Peyer's patch (tissue), 4 donors: Measurements from ENCODE around the gene RILPL1. TPM values are rescaled to one million over a fixed set of nuclear protein-coding genes. Genes with fewer than 3 reads are reported as not detected.
"Not testable (repeated sequence)": the region's sequence is repeated elsewhere in the genome, so short reads cannot be mapped to it uniquely, and the experiment has no call there.

Experiments
- DNase-seq, 3 donors: peaks; one replicate each; pipeline ENCODE4 v3.0.0-alpha.2; 2017 to 2019
- H3K27ac ChIP-seq, 4 donors: fragments of 200-600 bp; sonication (generic); one replicate each; pipeline ENCODE4 v1.5.1; 2016 to 2019
- H3K27me3 ChIP-seq, 2 donors: fragments of 200-600 bp; sonication (generic); one replicate each; pipeline ENCODE4 v1.5.1; 2019
- H3K36me3 ChIP-seq, 3 donors: fragments of 200-600 bp; sonication (generic); one replicate each; pipeline ENCODE4 v1.5.1; 2016 to 2019
- H3K4me1 ChIP-seq, 4 donors: fragments of 200-600 bp; sonication (generic); one replicate each; pipeline ENCODE4 v1.5.1; 2016 to 2019
- H3K4me3 ChIP-seq, 4 donors: fragments of 200-600 bp; sonication (generic); 1 replicate in 3 of 4; 2 replicates in 1 of 4; pipeline ENCODE4 v1.5.1; 2016 to 2019; ENCODE audit warnings: mild to moderate bottlenecking in 1 of 4
- H3K9me3 ChIP-seq, 4 donors: fragments of 200-600 bp; sonication (generic); one replicate each; pipeline ENCODE4 v1.5.1; 2016 to 2019; ENCODE audit warnings: mild to moderate bottlenecking in 1 of 4
- CTCF ChIP-seq, 6 experiments: fragments of 450-650 bp in 4 of 6; fragments of 200-600 bp in 2 of 6; sonication (generic) in 1 of 6; IDR thresholded peaks; one replicate each; pipeline ENCODE4 v1.5.1; 2017 to 2019; ENCODE audit warnings: antibody characterized with exemption in 6 of 6, mild to moderate bottlenecking in 3 of 6, moderate library complexity in 1 of 6
- POLR2A ChIP-seq, 2 donors: fragments of 450-650 bp; IDR thresholded peaks; one replicate each; pipeline ENCODE4 v1.5.1; 2017; ENCODE audit warnings: antibody characterized with exemption in 2 of 2, mild to moderate bottlenecking in 2 of 2, moderate library complexity in 2 of 2
- total RNA-seq, 4 donors: library from RNA; depleted of rRNA; stranded (reverse); fragments of >200 nt; gene quantifications; one replicate each; pipeline ENCODE4 v1.1.0, GENCODE V29; 2016

RILPL1 gene
- total RNA-seq, 4 donors from 2014 or later, result 1.4 to 29.7 (median 4.6) TPM

- peak; percentile 88 to 96 (median 95) for DNase-seq
- Histone ChIP-seq H3K4me3 (peak within 1 kb of the TSS; percentile 69 to 88 (median 79)), H3K4me1 (peaks cover 0 to 21% (median 5%) of the 10 kb centered on the region in 4 donors), H3K36me3 (no peaks in the 10 kb centered on the region), H3K9me3 (no peaks in the 10 kb centered on the region), H3K27ac (peak within 1 kb of the TSS; percentile 73 to 95 (median 78)), H3K27me3 (no peaks in the 10 kb centered on the region)
- TF ChIP-seq CTCF (IDR thresholded peaks at IDR 0.05), result peak in 3 of 6 experiments; percentile 21 to 29 (median 23)
- TF ChIP-seq POLR2A (IDR thresholded peaks at IDR 0.05), result peak in 1 of 2 donors; percentile 47
Measured at GRCh38 chr12:123436017-123436964, 97.2 kb downstream of the RILPL1 start, which contains the start of gene RILPL2. Gene RILPL2 (minus strand): TSS chr12:123436684. CDS start chr12:123436420, 264 bp downstream.

GRCh38 chr12:123435636-123436016 lies 97.9 kb downstream of the RILPL1 start:
- peak overlapping the region; percentile 69 to 88 (median 79) for H3K4me3 ChIP-seq
- TF ChIP-seq POLR2A (IDR thresholded peaks at IDR 0.05) (no peak), CTCF (IDR thresholded peaks at IDR 0.05) (no peak)
- H3K9me3 ChIP-seq, result no peaks in the 10 kb centered on the region
- H3K27me3 ChIP-seq, result no peaks in the 10 kb centered on the region
- H3K27ac ChIP-seq, result peak overlapping the region; percentile 73 to 95 (median 78)
- no peaks in the 10 kb centered on the region for H3K36me3 ChIP-seq
- peaks cover 0 to 21% (median 5%) of the 10 kb centered on the region in 4 donors for H3K4me1 ChIP-seq
- DNase-seq, result no peak

- Histone ChIP-seq H3K4me1 (peaks cover 0 to 21% (median 5%) of the 10 kb centered on the region in 4 donors), H3K4me3 (peak overlapping the region in 2 of 4 donors; percentile 13 to 16), H3K36me3 (peaks cover 0 to 7% (median 0%) of the 10 kb centered on the region in 3 donors), H3K27me3 (no peaks in the 10 kb centered on the region), H3K27ac (peak overlapping the region in 2 of 4 donors; percentile 16 to 95), H3K9me3 (no peaks in the 10 kb centered on the region)
- DNase-seq, result no peak
- TF ChIP-seq CTCF (IDR thresholded peaks at IDR 0.05) (no peak), POLR2A (IDR thresholded peaks at IDR 0.05) (no peak)
Measured at GRCh38 chr12:123433615-123434014, 99.9 kb downstream of the RILPL1 start.

- Histone ChIP-seq H3K4me3 (peak overlapping the region in 2 of 4 donors; percentile 13 to 16), H3K4me1 (peaks cover 0 to 21% (median 5%) of the 10 kb centered on the region in 4 donors), H3K27ac (peak overlapping the region in 1 of 4 donors; percentile 95)
- not testable (repeated sequence) for H3K27me3 ChIP-seq, H3K36me3 ChIP-seq, H3K9me3 ChIP-seq, DNase-seq
Measured at GRCh38 chr12:123431951-123432817, 101.3 kb downstream of the RILPL1 start.

- H3K36me3 ChIP-seq, H3K9me3 ChIP-seq, H3K27me3 ChIP-seq, H3K4me3 ChIP-seq, DNase-seq: not testable (repeated sequence)
- H3K4me1 ChIP-seq, result peaks cover 0 to 12% (median 2%) of the 10 kb centered on the region in 4 donors
- H3K27ac ChIP-seq, result peak overlapping the region in 1 of 4 donors; percentile 73
Measured at GRCh38 chr12:123429101-123429500, 104.4 kb downstream of the RILPL1 start.

DNA sequence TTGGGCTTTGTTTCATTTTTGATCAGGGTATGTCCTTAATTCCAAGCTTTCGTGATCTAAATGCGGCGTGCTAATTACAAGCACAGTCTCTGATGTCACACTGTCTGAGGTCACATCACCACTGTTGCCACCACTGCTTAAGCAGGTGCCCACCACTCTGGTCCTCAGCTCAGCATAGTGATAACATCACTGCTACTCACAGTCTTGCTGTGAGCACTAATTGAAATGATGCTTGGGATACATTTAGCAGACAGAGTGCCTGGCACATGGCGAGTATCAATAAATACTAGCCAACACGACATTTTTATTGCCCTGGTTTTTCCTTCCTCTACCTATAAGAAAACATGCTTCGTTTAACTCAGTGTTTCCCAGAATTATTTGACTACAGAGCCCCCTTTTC lies 104.9 kb downstream of the RILPL1 start:
- Histone ChIP-seq H3K27me3 (no peaks in the 10 kb centered on the region), H3K4me1 (peaks cover 0 to 7% (median 2%) of the 10 kb centered on the region in 4 donors), H3K9me3 (no peaks in the 10 kb centered on the region), H3K36me3 (peaks cover 0 to 7% (median 0%) of the 10 kb centered on the region in 3 donors), H3K4me3 (no peak overlapping the region), H3K27ac (peak overlapping the region in 2 of 4 donors; percentile 60 to 73)
- TF ChIP-seq CTCF (IDR thresholded peaks at IDR 0.05), result no peak
- DNase-seq, result no peak
